Neutrophil (primary cell): Measurements from ENCODE around the gene PTPN14.

Experiments used
- H3K27ac ChIP-seq: fragments of 200-600 bp; sonication (generic); 2 replicates; pipeline ENCODE4 v1.5.1; 2016; ENCODE audit warnings: mild to moderate bottlenecking, moderate library complexity
- H3K27me3 ChIP-seq: fragments of 200-600 bp; sonication (generic); 2 replicates; pipeline ENCODE4 v1.6.0; 2016; ENCODE audit warnings: mild to moderate bottlenecking
- H3K36me3 ChIP-seq: fragments of 200-600 bp; sonication (generic); 2 replicates; pipeline ENCODE4 v1.5.1; 2017
- H3K4me1 ChIP-seq, 2 experiments: fragments of 200-600 bp in 1 of 2; sonication (generic) in 1 of 2; 1 replicate in 1 of 2; 2 replicates in 1 of 2; pipeline versions ENCODE4 v1.5.1 to v1.6.1; 2013 to 2016; ENCODE audit warnings: low read depth in 1 of 2, low read length in 1 of 2, mild to moderate bottlenecking in 1 of 2, moderate library complexity in 1 of 2; ENCODE audit not compliant: control insufficient read depth in 1 of 2, insufficient read depth in 1 of 2
- H3K4me3 ChIP-seq, 2 experiments: fragments of 200-600 bp in 1 of 2; sonication (generic) in 1 of 2; 1 replicate in 1 of 2; 2 replicates in 1 of 2; pipeline ENCODE4 v1.5.1; 2013 to 2016; ENCODE audit warnings: low read depth in 1 of 2, low read length in 1 of 2, mild to moderate bottlenecking in 1 of 2, moderate library complexity in 1 of 2
- H3K9me3 ChIP-seq: fragments of 200-600 bp; sonication (generic); 2 replicates; pipeline ENCODE4 v1.5.1; 2016
- CTCF ChIP-seq: fragments of 200-600 bp; sonication (generic); IDR thresholded peaks from 2 replicates; pipeline ENCODE4 v1.5.1; 2016; ENCODE audit warnings: antibody characterized with exemption

The PTPN14 gene

GRCh38 chr1:214425101-214425500 is 126.3 kb downstream of the PTPN14 start:
- H3K27me3 ChIP-seq, result no peaks in the 10 kb centered on the region
- no peak overlapping the region for H3K27ac ChIP-seq
- TF ChIP-seq CTCF, result no peak
- no peak overlapping the region for H3K4me3 ChIP-seq
- H3K4me1 ChIP-seq, result peaks cover 0 to 11% of the 10 kb centered on the region in 2 experiments
- H3K36me3 ChIP-seq, result no peaks in the 10 kb centered on the region
- H3K9me3 ChIP-seq, result no peaks in the 10 kb centered on the region

- H3K27me3 ChIP-seq, result no peaks in the 10 kb centered on the region
- peaks cover 0 to 7% of the 10 kb centered on the region in 2 experiments for H3K4me1 ChIP-seq
- TF ChIP-seq CTCF, result no peak
- H3K9me3 ChIP-seq, result no peaks in the 10 kb centered on the region
- no peaks in the 10 kb centered on the region for H3K36me3 ChIP-seq
- H3K4me3 ChIP-seq, result no peak overlapping the region
- no peak overlapping the region for H3K27ac ChIP-seq
Observed at GRCh38 chr1:214423045-214423444, 128.4 kb downstream of the PTPN14 start.

DNA sequence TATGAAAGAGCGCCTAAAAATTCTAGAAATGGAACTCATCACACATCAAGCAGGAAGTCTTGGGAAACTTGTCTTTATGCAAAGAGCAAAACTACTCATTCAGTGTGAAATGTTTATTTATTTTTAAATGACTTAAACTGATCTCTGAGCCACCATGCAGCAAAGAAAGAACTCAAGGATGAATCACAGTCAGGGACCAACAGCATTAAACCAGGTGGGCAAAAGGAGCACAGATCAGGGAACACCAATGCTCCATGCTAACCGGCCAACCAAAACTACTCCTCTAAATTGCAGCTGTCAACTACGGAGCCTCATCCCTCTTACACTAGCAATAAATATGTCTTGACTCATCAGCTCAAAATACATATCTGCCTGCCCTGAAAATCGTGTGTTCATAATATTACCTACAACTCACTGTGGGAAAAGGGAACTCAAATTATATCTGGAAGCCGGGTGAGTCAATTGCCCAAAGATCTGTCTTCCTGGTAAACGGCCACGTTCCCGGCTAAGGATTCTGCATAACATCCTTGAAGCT is 129.2 kb downstream of the PTPN14 start:
- H3K4me1 ChIP-seq, result no peaks in the 10 kb centered on the region
- no peaks in the 10 kb centered on the region for H3K36me3 ChIP-seq
- no peaks in the 10 kb centered on the region for H3K9me3 ChIP-seq
- no peak for TF ChIP-seq CTCF
- no peak overlapping the region for H3K27ac ChIP-seq
- H3K4me3 ChIP-seq, result no peak overlapping the region
- H3K27me3 ChIP-seq, result no peaks in the 10 kb centered on the region

DNA sequence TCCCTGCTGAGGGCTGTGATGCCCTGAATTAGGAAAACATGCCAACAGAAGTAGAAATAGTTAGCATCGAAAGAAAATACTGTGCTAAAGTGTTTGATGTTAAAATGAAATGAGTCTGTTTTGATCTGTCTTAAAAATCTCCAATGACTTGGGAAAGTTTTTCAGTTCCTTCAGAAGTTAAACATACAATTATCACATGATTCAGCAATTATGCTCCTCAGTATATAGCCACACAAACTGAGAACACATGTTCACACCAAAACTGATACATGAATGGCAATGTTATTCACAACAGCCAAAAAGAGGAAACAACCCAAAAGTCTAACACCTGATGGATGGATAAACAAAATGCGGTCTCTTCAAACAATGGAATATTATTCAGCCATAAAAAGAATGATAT is 130.6 kb downstream of the PTPN14 start:
- Histone ChIP-seq H3K27ac (no peak overlapping the region), H3K4me3 (no peak overlapping the region), H3K9me3 (no peaks in the 10 kb centered on the region), H3K4me1 (no peaks in the 10 kb centered on the region), H3K36me3 (no peaks in the 10 kb centered on the region), H3K27me3 (no peaks in the 10 kb centered on the region)
- TF ChIP-seq CTCF, result no peak

DNA sequence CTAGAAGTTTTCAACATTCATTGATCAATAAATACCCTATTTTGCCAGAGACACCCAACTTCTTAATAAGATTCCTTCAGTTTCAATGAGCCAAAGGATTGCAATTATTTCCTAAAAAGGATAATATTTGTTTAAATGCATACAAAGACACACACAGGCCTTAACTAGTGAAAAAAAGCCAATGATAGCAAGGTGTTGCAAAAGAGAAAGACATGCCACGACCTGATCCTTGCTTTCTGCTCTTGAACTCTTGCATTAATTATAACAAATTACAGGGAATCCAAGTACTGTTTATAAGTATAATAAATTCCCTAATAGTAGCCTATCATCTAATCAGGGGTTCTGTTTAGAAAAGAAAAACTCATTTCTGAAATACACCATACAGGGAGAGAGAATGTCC is 131.1 kb downstream of the PTPN14 start:
- Histone ChIP-seq H3K27me3 (no peaks in the 10 kb centered on the region), H3K4me3 (no peak overlapping the region), H3K27ac (no peak overlapping the region), H3K36me3 (no peaks in the 10 kb centered on the region), H3K4me1 (no peaks in the 10 kb centered on the region), H3K9me3 (no peaks in the 10 kb centered on the region)
- TF ChIP-seq CTCF, result no peak

DNA sequence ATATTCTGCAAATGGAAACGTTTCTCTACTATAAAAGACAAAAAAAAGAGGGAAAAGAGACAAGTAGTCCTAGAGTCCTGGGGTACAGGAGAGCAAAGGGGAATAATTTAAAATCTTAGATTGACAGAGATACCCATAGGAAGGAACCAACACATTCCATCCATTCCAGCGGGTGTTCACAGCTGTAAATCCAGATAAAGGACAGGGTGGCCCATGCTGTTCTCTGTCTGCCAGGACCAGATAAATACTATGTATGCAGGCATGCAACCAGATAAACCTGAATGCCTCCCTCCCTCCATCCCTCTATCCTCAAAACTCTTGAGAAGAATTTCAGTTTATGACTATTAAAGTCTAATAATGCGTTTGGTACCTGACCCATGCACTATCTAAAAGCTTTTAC is 131.8 kb downstream of the PTPN14 start:
- Histone ChIP-seq H3K27me3 (no peaks in the 10 kb centered on the region), H3K4me3 (no peak overlapping the region), H3K4me1 (no peaks in the 10 kb centered on the region), H3K36me3 (no peaks in the 10 kb centered on the region), H3K27ac (no peak overlapping the region), H3K9me3 (no peaks in the 10 kb centered on the region)
- TF ChIP-seq CTCF, result no peak
